ENCODE data around the gene WSCD2. TPM values are rescaled to one million over a fixed set of nuclear protein-coding genes. Genes with fewer than 3 reads are reported as not detected.

Gene WSCD2
- total RNA-seq, 1 experiment from 2014 or later = not detected

DNA sequence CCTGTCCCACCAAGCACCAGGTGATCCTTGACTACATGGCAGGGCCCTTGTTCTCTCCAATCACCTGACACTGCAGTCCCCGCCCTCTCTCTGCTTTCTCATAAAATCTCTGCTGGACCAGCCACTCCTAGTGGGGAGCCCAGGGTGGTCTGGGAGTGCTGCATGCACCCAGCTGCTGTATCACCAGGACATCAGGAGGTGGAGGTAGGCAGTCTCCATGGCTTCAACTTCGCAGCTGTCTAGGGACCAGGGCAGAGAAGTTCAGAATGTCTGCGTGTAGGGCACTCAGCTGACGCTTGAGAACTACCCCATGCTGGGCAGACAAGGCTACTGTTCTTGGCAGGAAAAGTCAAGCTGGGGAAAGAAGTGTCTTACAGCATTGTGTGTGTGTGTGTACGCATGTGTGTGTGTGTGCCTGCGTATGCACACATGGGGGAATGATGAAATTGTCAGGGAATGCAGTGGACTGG lies 2.6 kb downstream of the WSCD2 start:
- no peak for DNase-seq (ENCODE audit: unreplicated experiment)
- no peaks in the 10 kb centered on the region for H3K9me3 Mint-ChIP-seq (ENCODE audit: unreplicated experiment)
- TF ChIP-seq, protein P1, sequence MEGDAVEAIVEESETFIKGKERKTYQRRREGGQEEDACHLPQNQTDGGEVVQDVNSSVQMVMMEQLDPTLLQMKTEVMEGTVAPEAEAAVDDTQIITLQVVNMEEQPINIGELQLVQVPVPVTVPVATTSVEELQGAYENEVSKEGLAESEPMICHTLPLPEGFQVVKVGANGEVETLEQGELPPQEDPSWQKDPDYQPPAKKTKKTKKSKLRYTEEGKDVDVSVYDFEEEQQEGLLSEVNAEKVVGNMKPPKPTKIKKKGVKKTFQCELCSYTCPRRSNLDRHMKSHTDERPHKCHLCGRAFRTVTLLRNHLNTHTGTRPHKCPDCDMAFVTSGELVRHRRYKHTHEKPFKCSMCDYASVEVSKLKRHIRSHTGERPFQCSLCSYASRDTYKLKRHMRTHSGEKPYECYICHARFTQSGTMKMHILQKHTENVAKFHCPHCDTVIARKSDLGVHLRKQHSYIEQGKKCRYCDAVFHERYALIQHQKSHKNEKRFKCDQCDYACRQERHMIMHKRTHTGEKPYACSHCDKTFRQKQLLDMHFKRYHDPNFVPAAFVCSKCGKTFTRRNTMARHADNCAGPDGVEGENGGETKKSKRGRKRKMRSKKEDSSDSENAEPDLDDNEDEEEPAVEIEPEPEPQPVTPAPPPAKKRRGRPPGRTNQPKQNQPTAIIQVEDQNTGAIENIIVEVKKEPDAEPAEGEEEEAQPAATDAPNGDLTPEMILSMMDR (IDR thresholded peaks at IDR 0.05; ENCODE audit: unreplicated experiment) = no peak
- H3K36me3 Mint-ChIP-seq (ENCODE audit: insufficient read depth, unreplicated experiment) = no peaks in the 10 kb centered on the region
- peaks cover 26% of the 10 kb centered on the region for H3K27me3 Mint-ChIP-seq (ENCODE audit: insufficient read depth, unreplicated experiment)
- no peak overlapping the region for H3K4me3 Mint-ChIP-seq (ENCODE audit: unreplicated experiment)
- no peak overlapping the region for H3K27ac Mint-ChIP-seq (ENCODE audit: low read depth, unreplicated experiment)
- BruUV-seq (replicated peaks) = no TSS peak
- CTCF ChIA-PET = interaction anchor here (0.7 kb wide), 1 partner anchor 63 kb away, joined by 3 read pairs; no protein-coding TSS in a partner anchor
- intact Hi-C loops (cut with micrococcal nuclease) = no loop called here
- no peaks in the 10 kb centered on the region for H3K4me1 Mint-ChIP-seq (ENCODE audit: insufficient read depth, unreplicated experiment)
- POLR2A ChIA-PET = interaction anchor here (1.1 kb wide), 1 partner anchor 13 kb away, joined by 3 read pairs; no protein-coding TSS in a partner anchor

DNA sequence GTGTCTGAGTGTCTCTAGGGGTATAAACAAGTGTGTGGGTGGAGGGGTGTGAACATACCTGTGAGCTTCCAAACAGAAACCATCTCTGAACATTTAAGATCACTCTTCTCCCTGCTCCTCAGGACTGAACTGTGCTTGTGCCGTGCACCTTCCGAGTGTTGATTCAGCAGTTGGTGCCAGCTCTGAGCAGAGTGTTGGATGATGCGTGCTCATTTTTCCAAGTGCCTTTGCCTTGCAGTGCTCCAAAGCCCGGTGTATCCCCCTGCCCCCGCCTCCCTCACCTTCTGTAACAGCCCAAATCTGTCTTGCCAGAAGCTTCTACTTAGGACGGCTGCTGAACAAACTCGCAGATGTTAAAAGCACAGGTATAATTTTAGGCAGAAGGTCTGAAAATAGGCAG lies 4.4 kb downstream of the WSCD2 start:
- no peak overlapping the region for H3K27ac Mint-ChIP-seq (ENCODE audit: low read depth, unreplicated experiment)
- H3K9me3 Mint-ChIP-seq (ENCODE audit: unreplicated experiment) = no peaks in the 10 kb centered on the region
- peaks cover 11% of the 10 kb centered on the region for H3K27me3 Mint-ChIP-seq (ENCODE audit: insufficient read depth, unreplicated experiment)
- DNase-seq (ENCODE audit: unreplicated experiment) = no peak
- no peaks in the 10 kb centered on the region for H3K4me1 Mint-ChIP-seq (ENCODE audit: insufficient read depth, unreplicated experiment)
- H3K36me3 Mint-ChIP-seq (ENCODE audit: insufficient read depth, unreplicated experiment) = no peaks in the 10 kb centered on the region
- TF ChIP-seq, protein P1 (IDR thresholded peaks at IDR 0.05; ENCODE audit: unreplicated experiment) = no peak
- H3K4me3 Mint-ChIP-seq (ENCODE audit: unreplicated experiment) = no peak overlapping the region
- intact Hi-C loops (cut with micrococcal nuclease) = no loop called here
- POLR2A ChIA-PET = no interaction called here
- BruUV-seq (replicated peaks) = no TSS peak
- CTCF ChIA-PET = no interaction called here

DNA sequence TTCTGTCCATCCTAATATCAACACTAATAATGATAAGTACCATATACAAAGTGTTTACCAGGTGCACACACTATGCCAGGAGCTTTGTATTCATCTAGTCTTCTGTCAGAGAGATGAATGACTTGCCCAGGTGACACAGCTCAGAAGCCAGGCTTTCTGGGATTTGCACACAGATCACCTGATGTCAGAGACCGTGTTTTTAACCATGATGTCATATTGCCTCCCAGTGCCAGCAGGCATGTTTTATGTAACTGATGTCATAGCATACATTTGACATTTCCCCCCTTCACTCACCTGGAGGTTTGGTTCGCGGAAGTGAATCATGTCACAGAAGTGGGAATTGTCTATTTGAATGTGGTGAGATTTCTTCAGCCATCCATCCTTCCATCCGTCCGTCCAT lies 5.7 kb downstream of the WSCD2 start:
- CTCF ChIA-PET = no interaction called here
- Mint-ChIP-seq H3K27ac (ENCODE audit: low read depth, unreplicated experiment) (no peak overlapping the region), H3K4me3 (ENCODE audit: unreplicated experiment) (no peak overlapping the region), H3K36me3 (ENCODE audit: insufficient read depth, unreplicated experiment) (no peaks in the 10 kb centered on the region), H3K9me3 (ENCODE audit: unreplicated experiment) (no peaks in the 10 kb centered on the region), H3K27me3 (ENCODE audit: insufficient read depth, unreplicated experiment) (peaks cover 11% of the 10 kb centered on the region), H3K4me1 (ENCODE audit: insufficient read depth, unreplicated experiment) (no peaks in the 10 kb centered on the region)
- DNase-seq (ENCODE audit: unreplicated experiment) = no peak
- POLR2A ChIA-PET = no interaction called here
- TF ChIP-seq, protein P1 (IDR thresholded peaks at IDR 0.05; ENCODE audit: unreplicated experiment) = no peak
- no TSS peak for BruUV-seq (replicated peaks)
- intact Hi-C loops (cut with micrococcal nuclease) = no loop called here

DNA sequence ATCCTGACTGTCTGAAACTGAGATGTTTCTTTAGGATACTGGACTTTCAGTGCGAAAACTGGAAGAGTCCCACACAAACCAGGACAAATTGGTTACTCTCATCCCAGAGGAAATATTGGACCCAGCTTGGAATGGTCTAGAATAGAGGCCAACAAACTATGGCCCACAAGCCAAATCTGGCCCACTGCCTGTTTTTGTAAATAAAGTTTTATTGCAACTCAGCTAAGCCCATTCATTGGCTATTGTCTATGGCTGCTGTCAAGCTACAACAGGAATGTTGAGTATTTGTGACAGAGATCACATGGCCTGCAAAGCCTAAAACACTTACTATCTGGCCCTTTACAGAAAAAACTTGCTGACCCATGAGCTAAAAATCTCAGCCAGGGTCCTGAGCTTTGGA lies 6.5 kb downstream of the WSCD2 start:
- Mint-ChIP-seq H3K9me3 (ENCODE audit: unreplicated experiment) (no peaks in the 10 kb centered on the region), H3K27me3 (ENCODE audit: insufficient read depth, unreplicated experiment) (peaks cover 11% of the 10 kb centered on the region), H3K4me1 (ENCODE audit: insufficient read depth, unreplicated experiment) (no peaks in the 10 kb centered on the region), H3K36me3 (ENCODE audit: insufficient read depth, unreplicated experiment) (no peaks in the 10 kb centered on the region), H3K4me3 (ENCODE audit: unreplicated experiment) (no peak overlapping the region), H3K27ac (ENCODE audit: low read depth, unreplicated experiment) (no peak overlapping the region)
- CTCF ChIA-PET = interaction anchor here (0.6 kb wide), 3 partner anchors 20 to 213 kb away, joined by 3 read pairs; no protein-coding TSS in a partner anchor
- intact Hi-C loops (cut with micrococcal nuclease) = no loop called here
- TF ChIP-seq, protein P1 (IDR thresholded peaks at IDR 0.05; ENCODE audit: unreplicated experiment) = no peak
- DNase-seq (ENCODE audit: unreplicated experiment) = no peak
- POLR2A ChIA-PET = no interaction called here
- BruUV-seq (replicated peaks) = no TSS peak

Data from MCF 10A (cell line).